ENCODE results near the gene REV1.
A peak's percentile ranks its signal among the peaks of the same experiment; 100 is the strongest.

Gene REV1

DNA sequence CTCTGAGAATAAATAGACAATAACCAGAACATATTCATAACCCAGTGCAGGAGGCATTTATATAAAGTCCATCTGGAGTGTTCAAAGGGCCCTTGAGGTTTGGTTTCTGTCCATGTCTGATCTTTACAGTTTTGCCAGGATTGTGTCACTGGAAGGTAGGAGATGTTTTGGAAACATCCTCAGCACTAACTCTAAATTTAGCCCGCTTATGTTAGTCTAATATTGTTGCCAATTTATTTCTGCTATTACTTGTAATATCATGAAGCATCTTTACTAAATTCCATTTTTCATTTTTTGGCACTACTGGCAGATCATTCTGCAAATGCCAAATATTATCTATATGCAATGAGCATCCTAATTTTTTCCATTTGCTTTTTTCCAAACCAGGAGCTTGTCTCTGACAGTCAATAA lies 22.4 kb upstream of the REV1 start:
- peak; percentile 41; the same call in 1 of the 3 replicates for ATAC-seq
- TF ChIP-seq CSDC2 (CRISPR knock-in tag; IDR thresholded peaks at IDR 0.05) (no peak), ISL1 (CRISPR knock-in tag; IDR thresholded peaks at IDR 0.05) (peak; percentile 72)

DNA sequence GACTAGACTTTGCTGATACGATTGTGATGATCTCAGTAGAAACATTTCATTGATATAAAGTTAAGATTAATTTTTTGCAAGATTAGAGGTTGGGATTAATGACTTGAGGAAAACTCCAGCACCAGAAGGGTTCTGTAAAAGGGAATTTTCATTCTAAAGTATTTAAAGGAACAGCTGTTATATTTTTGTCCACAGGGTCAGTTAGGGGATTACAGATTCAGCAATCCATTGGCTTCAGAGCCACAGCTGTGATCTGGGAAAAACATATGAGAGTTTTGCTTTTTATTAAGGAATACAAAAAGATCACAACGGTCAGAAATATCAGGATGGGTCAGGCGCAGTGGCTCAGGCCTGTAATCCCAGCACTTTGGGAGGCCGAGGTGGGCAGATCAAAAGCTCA lies 19.6 kb upstream of the REV1 start:
- ATAC-seq: no peak
- TF ChIP-seq TOX (CRISPR knock-in tag; IDR thresholded peaks at IDR 0.05; ENCODE audit: borderline replicate concordance) (no peak), RARB (CRISPR knock-in tag; IDR thresholded peaks at IDR 0.05) (no peak), ZNF8 (CRISPR knock-in tag; IDR thresholded peaks at IDR 0.05) (no peak), CSDC2 (CRISPR knock-in tag; IDR thresholded peaks at IDR 0.05) (no peak), ZFP3 (CRISPR knock-in tag; IDR thresholded peaks at IDR 0.05) (no peak), SNAI2 (CRISPR knock-in tag; IDR thresholded peaks at IDR 0.05) (no peak), GLIS3 (CRISPR knock-in tag; IDR thresholded peaks at IDR 0.05) (no peak), ZNF70 (CRISPR knock-in tag; IDR thresholded peaks at IDR 0.05) (no peak)
- TF ChIP-seq, protein P1, sequence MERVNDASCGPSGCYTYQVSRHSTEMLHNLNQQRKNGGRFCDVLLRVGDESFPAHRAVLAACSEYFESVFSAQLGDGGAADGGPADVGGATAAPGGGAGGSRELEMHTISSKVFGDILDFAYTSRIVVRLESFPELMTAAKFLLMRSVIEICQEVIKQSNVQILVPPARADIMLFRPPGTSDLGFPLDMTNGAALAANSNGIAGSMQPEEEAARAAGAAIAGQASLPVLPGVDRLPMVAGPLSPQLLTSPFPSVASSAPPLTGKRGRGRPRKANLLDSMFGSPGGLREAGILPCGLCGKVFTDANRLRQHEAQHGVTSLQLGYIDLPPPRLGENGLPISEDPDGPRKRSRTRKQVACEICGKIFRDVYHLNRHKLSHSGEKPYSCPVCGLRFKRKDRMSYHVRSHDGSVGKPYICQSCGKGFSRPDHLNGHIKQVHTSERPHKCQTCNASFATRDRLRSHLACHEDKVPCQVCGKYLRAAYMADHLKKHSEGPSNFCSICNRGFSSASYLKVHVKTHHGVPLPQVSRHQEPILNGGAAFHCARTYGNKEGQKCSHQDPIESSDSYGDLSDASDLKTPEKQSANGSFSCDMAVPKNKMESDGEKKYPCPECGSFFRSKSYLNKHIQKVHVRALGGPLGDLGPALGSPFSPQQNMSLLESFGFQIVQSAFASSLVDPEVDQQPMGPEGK (CRISPR knock-in tag; IDR thresholded peaks at IDR 0.05; ENCODE audit: borderline replicate concordance): no peak
- TF ChIP-seq, protein P2, sequence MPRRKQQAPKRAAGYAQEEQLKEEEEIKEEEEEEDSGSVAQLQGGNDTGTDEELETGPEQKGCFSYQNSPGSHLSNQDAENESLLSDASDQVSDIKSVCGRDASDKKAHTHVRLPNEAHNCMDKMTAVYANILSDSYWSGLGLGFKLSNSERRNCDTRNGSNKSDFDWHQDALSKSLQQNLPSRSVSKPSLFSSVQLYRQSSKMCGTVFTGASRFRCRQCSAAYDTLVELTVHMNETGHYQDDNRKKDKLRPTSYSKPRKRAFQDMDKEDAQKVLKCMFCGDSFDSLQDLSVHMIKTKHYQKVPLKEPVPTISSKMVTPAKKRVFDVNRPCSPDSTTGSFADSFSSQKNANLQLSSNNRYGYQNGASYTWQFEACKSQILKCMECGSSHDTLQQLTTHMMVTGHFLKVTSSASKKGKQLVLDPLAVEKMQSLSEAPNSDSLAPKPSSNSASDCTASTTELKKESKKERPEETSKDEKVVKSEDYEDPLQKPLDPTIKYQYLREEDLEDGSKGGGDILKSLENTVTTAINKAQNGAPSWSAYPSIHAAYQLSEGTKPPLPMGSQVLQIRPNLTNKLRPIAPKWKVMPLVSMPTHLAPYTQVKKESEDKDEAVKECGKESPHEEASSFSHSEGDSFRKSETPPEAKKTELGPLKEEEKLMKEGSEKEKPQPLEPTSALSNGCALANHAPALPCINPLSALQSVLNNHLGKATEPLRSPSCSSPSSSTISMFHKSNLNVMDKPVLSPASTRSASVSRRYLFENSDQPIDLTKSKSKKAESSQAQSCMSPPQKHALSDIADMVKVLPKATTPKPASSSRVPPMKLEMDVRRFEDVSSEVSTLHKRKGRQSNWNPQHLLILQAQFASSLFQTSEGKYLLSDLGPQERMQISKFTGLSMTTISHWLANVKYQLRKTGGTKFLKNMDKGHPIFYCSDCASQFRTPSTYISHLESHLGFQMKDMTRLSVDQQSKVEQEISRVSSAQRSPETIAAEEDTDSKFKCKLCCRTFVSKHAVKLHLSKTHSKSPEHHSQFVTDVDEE (CRISPR knock-in tag; IDR thresholded peaks at IDR 0.05): no peak
- TF ChIP-seq, protein P3, sequence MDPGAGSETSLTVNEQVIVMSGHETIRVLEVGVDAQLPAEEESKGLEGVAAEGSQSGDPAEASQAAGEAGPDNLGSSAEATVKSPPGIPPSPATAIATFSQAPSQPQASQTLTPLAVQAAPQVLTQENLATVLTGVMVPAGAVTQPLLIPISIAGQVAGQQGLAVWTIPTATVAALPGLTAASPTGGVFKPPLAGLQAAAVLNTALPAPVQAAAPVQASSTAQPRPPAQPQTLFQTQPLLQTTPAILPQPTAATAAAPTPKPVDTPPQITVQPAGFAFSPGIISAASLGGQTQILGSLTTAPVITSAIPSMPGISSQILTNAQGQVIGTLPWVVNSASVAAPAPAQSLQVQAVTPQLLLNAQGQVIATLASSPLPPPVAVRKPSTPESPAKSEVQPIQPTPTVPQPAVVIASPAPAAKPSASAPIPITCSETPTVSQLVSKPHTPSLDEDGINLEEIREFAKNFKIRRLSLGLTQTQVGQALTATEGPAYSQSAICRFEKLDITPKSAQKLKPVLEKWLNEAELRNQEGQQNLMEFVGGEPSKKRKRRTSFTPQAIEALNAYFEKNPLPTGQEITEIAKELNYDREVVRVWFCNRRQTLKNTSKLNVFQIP (CRISPR knock-in tag; IDR thresholded peaks at IDR 0.05; ENCODE audit: borderline replicate concordance, low read depth): no peak

DNA sequence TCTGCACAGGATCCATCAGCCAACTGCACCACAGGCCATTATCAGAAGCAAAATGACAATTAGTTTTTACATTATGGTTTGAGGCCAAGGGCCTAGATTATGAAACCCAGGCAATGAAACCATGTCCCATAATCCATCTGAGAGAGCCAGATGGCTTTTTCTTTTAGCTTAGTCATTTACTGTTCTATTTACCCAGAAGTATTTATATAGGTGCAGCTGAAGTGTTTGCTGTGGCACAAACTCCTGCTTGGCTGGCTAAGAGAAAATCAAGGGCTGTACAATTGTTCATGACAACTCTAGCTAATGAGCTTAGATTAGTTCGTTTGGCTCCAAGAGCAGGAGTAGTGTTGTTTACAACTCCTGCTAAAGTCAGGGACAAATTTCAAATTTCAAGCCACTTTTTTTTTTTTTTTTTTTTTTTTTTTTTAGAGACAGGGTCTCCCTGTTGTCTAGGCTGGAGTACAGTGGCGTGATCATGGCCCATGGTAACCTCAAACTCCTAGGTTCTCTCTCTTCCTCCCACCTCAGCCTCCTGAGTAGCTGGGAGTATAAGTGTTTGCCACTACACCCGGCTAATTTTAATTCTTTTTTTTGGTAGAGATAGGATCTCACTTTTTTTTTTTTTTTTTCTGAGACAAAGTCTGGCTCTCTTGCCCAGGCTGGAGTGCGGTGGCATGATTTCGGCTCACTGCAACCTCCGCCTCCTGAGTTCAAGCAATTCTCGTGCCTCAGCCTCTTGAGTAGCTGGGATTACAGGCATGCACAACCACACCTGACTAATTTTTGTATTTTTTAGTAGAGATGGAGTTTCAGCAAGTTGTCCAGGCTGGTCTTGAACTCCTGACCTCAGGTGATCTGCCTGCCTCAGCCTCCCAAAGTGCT lies 18.4 kb upstream of the REV1 start:
- TF ChIP-seq RARB (CRISPR knock-in tag; IDR thresholded peaks at IDR 0.05) (no peak), ZNF8 (CRISPR knock-in tag; IDR thresholded peaks at IDR 0.05) (no peak), ZNF70 (CRISPR knock-in tag; IDR thresholded peaks at IDR 0.05) (no peak), ESRRG (CRISPR knock-in tag; IDR thresholded peaks at IDR 0.05) (no peak), ARNTL (CRISPR knock-in tag; IDR thresholded peaks at IDR 0.05; ENCODE audit: borderline replicate concordance, low read depth) (no peak), CSDC2 (CRISPR knock-in tag; IDR thresholded peaks at IDR 0.05) (no peak), ZC3H10 (CRISPR knock-in tag; IDR thresholded peaks at IDR 0.05) (no peak)
- TF ChIP-seq, protein P2 (CRISPR knock-in tag; IDR thresholded peaks at IDR 0.05): no peak
- TF ChIP-seq, protein P1 (CRISPR knock-in tag; IDR thresholded peaks at IDR 0.05; ENCODE audit: borderline replicate concordance): no peak
- TF ChIP-seq, protein P3 (CRISPR knock-in tag; IDR thresholded peaks at IDR 0.05; ENCODE audit: borderline replicate concordance, low read depth): no peak
- no peak for ATAC-seq
